H1 (cell line): ENCODE measurements around the gene DNAH12.

ENCODE experiments used
- EZH2 ChIP-seq: fragments of 200-600 bp; sonication (generic); IDR thresholded peaks from 2 replicates; pipeline ENCODE4 v1.7.1; 2012; ENCODE audit warnings: low read depth, mild to moderate bottlenecking, moderate library complexity, low read length, inconsistent platforms; ENCODE audit not compliant: severe bottlenecking
- RAD21 ChIP-seq, 2 experiments: IDR thresholded peaks in 1 of 2; conservative IDR thresholded peaks in 1 of 2; 2 replicates each; pipeline ENCODE4 v1.6.1; 2011; ENCODE audit warnings: low read depth in 2 of 2, low read length in 2 of 2, improper control_type of control experiment in 1 of 2, inconsistent platforms in 1 of 2, mild to moderate bottlenecking in 1 of 2, moderate library complexity in 1 of 2
- SAP30 ChIP-seq: fragments of 300-600 bp; sonication (generic); IDR thresholded peaks from 2 replicates; pipeline ENCODE4 v1.7.1; 2012; ENCODE audit warnings: low read length, moderate library complexity, mild to moderate bottlenecking, inconsistent platforms; ENCODE audit not compliant: insufficient read depth, insufficient replicate concordance
- TF ChIP-seq, protein P1 (sequence below), 3 experiments: IDR thresholded peaks; 1 replicate in 2 of 3; 2 replicates in 1 of 3; pipeline versions ENCODE4 v1.5.1 to v1.6.1; 2011; ENCODE audit warnings: low read length in 3 of 3, mild to moderate bottlenecking in 3 of 3, inconsistent platforms in 2 of 3, low read depth in 1 of 3, moderate library complexity in 1 of 3; ENCODE audit not compliant: insufficient read depth in 1 of 3; ENCODE audit errors: control extremely low read depth in 1 of 3
- TF ChIP-seq, protein P2 (sequence below): IDR thresholded peaks from 2 replicates; pipeline ENCODE4 v1.6.1; 2012; ENCODE audit warnings: inconsistent platforms

DNA sequence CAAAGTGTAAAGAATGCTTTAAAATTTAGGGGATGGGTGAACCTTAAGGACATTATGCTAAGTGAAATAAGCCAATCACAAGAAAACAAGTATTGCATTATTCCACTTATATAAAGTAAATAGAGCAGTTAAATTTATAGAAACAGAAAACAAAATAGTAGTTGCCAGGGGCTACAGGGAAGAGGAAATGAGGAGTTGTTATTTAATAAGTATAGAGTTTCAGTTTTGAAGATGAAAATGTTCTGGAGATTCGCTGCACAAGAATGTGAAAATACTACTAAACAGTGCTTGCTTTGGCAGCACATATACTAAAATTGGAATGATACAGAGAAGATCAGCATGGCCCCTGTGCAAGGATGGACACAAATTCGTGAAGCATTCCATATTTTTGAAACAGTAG lies 32.0 kb downstream of the DNAH12 start:
- TF ChIP-seq, protein P1, sequence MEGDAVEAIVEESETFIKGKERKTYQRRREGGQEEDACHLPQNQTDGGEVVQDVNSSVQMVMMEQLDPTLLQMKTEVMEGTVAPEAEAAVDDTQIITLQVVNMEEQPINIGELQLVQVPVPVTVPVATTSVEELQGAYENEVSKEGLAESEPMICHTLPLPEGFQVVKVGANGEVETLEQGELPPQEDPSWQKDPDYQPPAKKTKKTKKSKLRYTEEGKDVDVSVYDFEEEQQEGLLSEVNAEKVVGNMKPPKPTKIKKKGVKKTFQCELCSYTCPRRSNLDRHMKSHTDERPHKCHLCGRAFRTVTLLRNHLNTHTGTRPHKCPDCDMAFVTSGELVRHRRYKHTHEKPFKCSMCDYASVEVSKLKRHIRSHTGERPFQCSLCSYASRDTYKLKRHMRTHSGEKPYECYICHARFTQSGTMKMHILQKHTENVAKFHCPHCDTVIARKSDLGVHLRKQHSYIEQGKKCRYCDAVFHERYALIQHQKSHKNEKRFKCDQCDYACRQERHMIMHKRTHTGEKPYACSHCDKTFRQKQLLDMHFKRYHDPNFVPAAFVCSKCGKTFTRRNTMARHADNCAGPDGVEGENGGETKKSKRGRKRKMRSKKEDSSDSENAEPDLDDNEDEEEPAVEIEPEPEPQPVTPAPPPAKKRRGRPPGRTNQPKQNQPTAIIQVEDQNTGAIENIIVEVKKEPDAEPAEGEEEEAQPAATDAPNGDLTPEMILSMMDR (IDR thresholded peaks at IDR 0.05; ENCODE audit: control extremely low read depth in 1 of 3, insufficient read depth in 1 of 3, low read depth in 1 of 3, low read length in 3 of 3) = no peak
- TF ChIP-seq SAP30 (no peak), RAD21 (IDR thresholded peaks at IDR 0.05 in 1 of 2, conservative IDR thresholded peaks at IDR 0.05 in 1 of 2; ENCODE audit: low read depth in 2 of 2, low read length in 2 of 2) (no peak), EZH2 (no peak)
- TF ChIP-seq, protein P2, sequence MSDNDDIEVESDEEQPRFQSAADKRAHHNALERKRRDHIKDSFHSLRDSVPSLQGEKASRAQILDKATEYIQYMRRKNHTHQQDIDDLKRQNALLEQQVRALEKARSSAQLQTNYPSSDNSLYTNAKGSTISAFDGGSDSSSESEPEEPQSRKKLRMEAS = no peak
